GM10266 (cell line): Measurements from ENCODE around the gene NKAP.
"Not testable (repeated sequence)": the region's sequence is repeated elsewhere in the genome, so short reads cannot be mapped to it uniquely, and the experiment has no call there.

ENCODE experiments used
- DNase-seq: peaks from one replicate; pipeline ENCODE4 v3.0.0; 2012; ENCODE audit errors: extremely low spot score
- TF ChIP-seq, protein P1 (sequence below): IDR thresholded peaks from 2 replicates; pipeline ENCODE4 v1.5.1; 2012; ENCODE audit warnings: mild to moderate bottlenecking, low read depth; ENCODE audit not compliant: control insufficient read depth, insufficient read depth; ENCODE audit errors: missing control alignments

The NKAP gene

DNA sequence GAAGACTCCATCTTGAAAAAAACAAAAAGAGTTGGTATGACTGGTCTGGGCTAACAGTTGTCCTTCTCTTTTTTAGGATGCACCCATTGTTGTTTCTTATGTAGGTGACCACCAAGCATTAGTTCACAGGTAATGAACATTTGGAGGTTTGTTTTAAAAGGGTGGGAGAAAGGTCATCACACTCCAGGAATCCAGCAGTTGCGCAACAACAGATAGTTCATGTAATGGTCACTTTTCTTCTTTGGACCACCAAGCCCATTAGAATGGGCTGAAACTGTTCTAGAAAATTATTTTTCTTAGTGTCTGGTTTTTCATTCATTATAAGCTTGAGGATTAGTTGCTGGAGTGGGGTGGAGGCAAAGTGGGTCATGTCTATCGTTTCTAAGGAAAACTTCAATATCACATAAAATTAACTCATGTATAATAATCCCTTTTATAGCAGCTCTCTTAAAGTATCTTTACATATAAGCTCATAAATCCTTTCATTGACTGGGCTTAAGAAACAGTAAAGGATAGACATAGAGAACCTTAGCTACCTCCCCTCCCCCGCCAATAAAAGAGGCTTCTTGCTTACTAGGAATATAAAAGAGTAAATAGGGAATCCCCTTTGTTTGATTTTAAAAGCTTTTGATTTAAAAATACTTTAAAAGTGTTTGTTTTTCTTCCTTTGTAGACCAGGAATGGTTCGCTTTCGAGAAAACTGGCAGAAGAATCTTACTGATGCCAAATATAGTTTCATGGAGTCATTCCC lies 23.5 kb downstream of the NKAP start:
- TF ChIP-seq, protein P1, sequence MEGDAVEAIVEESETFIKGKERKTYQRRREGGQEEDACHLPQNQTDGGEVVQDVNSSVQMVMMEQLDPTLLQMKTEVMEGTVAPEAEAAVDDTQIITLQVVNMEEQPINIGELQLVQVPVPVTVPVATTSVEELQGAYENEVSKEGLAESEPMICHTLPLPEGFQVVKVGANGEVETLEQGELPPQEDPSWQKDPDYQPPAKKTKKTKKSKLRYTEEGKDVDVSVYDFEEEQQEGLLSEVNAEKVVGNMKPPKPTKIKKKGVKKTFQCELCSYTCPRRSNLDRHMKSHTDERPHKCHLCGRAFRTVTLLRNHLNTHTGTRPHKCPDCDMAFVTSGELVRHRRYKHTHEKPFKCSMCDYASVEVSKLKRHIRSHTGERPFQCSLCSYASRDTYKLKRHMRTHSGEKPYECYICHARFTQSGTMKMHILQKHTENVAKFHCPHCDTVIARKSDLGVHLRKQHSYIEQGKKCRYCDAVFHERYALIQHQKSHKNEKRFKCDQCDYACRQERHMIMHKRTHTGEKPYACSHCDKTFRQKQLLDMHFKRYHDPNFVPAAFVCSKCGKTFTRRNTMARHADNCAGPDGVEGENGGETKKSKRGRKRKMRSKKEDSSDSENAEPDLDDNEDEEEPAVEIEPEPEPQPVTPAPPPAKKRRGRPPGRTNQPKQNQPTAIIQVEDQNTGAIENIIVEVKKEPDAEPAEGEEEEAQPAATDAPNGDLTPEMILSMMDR = no peak
- no peak for DNase-seq

DNA sequence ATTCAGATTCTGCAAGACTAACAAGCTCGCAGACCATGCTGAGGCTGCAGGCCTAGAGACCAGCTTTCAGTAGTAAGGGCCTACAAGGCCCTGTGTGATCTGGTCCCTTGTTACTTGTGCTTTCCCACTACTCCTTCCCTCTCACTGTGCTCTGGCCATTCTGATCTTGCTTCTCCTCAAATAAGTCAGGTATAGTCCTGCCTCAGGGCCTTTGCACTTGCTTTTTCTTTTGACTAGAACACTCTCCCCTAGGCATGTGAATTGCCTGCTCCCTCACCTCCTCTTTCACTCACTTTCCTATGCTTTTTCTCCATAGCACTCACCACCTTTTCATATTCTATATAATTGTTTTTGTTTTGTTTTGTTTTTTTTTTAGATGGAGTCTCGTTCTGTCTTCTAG lies 25.7 kb downstream of the NKAP start:
- DNase-seq = no peak

DNA sequence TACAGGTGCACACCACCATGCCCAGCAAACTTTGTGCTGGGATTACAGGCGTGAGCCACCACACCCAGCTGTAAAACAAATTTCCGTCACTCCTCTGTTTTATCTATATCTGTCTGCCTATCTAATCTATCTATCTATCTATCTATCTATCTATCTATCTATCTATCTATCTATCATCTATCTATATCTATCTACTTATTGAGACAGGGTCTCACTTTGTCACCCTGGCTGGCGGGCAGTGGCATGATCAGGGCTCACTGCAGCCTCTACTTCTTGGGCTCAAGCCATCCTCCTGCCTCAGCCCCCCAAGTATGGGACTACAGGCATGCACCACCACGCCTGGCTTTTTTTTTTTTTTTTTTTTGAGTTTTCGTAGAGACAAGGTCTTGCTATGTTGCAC lies 27.2 kb downstream of the NKAP start:
- DNase-seq = no peak
- TF ChIP-seq, protein P1 = no peak

More for the DNA sequence above, 25.7 kb downstream of the NKAP start:
- TF ChIP-seq, protein P1 = no peak

DNA sequence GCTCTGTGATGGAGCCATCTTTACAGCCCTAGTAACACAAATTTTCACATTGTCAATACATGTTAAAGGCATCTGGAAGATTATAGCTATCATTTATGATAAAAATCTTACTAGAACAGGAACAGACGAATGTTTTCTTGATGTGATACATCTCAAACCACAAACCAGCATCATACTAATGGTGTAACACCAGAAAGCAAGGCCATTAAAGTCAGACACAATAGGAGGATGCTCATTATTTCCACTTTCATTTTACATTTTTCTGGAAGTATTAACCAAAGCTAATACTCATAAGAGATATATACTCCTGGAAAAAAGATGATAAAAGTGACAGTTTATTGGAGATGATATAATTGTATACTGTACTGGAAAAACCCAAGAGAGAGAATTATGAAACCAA lies 42.6 kb downstream of the NKAP start:
- DNase-seq = no peak
- TF ChIP-seq, protein P1 = no peak

DNA sequence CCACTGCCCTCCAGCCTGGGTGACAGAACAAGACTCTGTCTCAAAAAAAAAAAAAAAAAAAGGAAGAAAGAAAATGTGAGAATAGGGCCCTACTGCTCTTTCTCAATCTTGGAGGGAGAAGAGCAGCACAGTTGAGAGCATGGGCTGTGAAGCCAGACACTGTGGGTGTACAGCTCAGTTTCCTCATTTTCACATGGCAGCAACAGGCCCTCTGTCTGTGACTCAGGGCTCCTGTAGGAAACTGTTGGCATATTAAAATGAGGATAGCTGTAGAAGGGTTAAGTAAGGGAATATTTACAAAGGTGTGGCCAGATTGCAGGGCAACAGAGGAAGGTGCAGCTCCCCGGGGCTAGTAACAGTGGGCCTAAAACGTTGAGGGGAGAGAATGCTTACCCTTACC lies 44.4 kb downstream of the NKAP start:
- TF ChIP-seq, protein P1 = no peak

DNA sequence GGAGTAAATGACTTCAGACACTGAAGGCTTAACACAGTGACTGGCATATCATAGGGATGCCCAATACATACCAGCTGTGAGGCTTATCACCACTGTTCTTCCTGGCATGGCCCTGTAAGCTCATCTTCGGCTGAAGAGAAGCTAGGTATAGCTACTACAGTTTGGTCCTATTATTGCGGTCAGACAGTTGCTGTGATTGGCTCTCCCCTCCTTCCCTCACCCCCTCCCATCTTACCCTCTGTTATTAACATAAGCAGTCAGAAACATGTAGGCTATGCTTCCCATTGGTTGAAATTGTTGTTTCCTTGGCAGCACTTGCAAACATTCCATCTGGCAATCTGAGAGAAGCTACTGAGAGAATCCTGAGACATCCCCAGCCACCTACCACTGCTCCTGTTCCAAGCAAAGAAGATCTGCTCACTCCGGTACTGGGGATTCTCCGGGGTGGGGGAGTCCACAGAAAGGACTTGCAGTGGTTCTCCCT lies 47.7 kb downstream of the NKAP start, which contains the start of gene AKAP14:
AKAP14 (plus strand) TSS at position 51 of the 484 bp plus-strand sequence. CDS start 7,331 bp downstream, outside the sequence.
- TF ChIP-seq, protein P1 = no peak
- no peak for DNase-seq

More for the DNA sequence above, 44.4 kb downstream of the NKAP start:
- DNase-seq = no peak

DNA sequence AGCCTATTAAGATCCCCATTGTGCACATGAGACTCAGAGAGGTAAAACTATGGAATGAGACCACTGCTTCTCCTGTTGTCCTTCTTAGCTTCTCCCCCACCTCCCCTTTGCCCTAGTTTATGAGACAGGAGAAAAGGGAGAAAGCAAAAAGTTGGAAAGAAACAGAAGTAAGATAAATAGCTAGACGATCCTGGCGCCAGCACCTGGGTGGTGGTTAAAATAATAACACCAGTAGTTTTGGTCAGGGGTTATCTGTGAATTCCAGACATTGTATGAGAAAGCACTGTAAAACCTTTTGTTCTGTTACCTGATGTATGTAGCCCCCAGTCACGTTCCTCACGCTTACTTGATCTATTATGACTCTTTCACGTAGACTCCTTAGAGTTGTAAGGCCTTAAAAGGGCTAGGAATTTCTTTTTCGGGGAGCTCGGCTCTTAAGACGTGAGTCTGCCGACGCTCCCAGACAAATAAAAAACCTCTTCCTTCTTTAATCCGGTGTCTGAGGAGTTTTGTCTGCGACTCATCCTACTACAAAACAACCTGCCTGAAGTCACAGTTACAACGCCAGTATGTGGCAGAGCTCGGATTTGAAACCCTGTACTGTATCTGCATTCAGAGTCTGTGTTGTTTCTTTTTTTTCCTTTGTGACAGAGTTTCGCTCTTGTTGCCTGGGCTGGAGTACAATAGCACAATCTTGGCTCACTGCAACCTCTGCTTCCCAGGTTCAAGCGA lies 51.4 kb downstream of the NKAP start:
- DNase-seq = not testable (repeated sequence)

DNA sequence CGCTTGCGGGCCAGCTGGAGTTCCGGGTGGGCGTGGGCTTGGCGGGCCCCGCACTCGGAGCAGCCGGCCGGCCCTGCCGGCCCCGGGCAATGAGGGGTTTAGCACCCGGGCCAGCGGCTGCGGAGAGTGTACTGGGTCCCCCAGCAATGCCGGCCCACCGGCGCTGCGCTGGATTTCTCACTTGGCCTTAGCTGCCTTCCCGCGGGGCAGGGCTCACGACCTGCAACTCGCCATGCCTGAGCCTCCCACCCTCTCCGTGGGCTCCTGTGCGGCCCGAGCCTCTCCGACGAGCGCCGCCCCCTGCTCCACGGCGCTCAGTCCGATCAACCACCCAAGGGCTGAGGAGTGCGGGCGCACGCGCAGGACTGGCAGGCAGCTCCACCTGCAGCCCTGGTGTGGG lies 52.9 kb downstream of the NKAP start:
- DNase-seq = not testable (repeated sequence)
